A673 (cell line): ENCODE results near the gene PCED1B. TPM values are rescaled to one million over a fixed set of nuclear protein-coding genes. Genes with fewer than 3 reads are reported as not detected.

Experiments used
- BruUV-seq: library from RNA; stranded (reverse); fragments of 400-500 nt; replicated peaks from 2 replicates; lab custom pipeline; 2021; lab: Mats Ljungman, UMichigan
- CTCF ChIA-PET: fragments of 300-600 bp; sonication (Branson Sonifier 250); formaldehyde crosslinking; loops from one replicate; lab custom pipeline; 2022; ENCODE audit warnings: antibody characterized with exemption; lab: Charles Lee
- POLR2A ChIA-PET: fragments of 300-600 bp; sonication (Branson Sonifier 250); formaldehyde crosslinking; loops from one replicate; lab custom pipeline; 2022; ENCODE audit warnings: antibody characterized with exemption; ENCODE audit not compliant: low non-redundant PET; lab: Charles Lee
- DNase-seq: peaks from one replicate; pipeline ENCODE4 v3.0.0-alpha.2; 2015; ENCODE audit warnings: low spot score
- H3K27ac ChIP-seq: fragments of 200-600 bp; sonication (generic); 2 replicates; pipeline ENCODE4 v1.5.1; 2016; ENCODE audit warnings: mixed run types, low read depth, mild to moderate bottlenecking, mixed read lengths, antibody characterized with exemption, low read length; ENCODE audit not compliant: poor library complexity, severe bottlenecking
- H3K27me3 ChIP-seq: fragments of 200-600 bp; sonication (generic); replicated peaks from 2 replicates; pipeline ENCODE4 v1.6.1; 2017; ENCODE audit warnings: mixed run types, low read depth, mild to moderate bottlenecking, mixed read lengths, antibody characterized with exemption, low read length; ENCODE audit not compliant: insufficient read depth, poor library complexity
- H3K36me3 ChIP-seq: fragments of 200-600 bp; sonication (generic); 2 replicates; pipeline ENCODE4 v1.6.1; 2016; ENCODE audit warnings: mixed run types, mild to moderate bottlenecking, mixed read lengths, antibody characterized with exemption, low read length; ENCODE audit not compliant: insufficient read depth, poor library complexity, severe bottlenecking
- H3K4me1 ChIP-seq: fragments of 200-600 bp; sonication (generic); 2 replicates; pipeline ENCODE4 v1.6.1; 2017; ENCODE audit warnings: mixed run types, mild to moderate bottlenecking, mixed read lengths, antibody characterized with exemption, low read length; ENCODE audit not compliant: insufficient read depth, poor library complexity, severe bottlenecking
- H3K4me3 ChIP-seq: fragments of 200-600 bp; sonication (generic); 2 replicates; pipeline ENCODE4 v1.5.1; 2016; ENCODE audit warnings: low read depth, mixed run types, mild to moderate bottlenecking, mixed read lengths, low read length; ENCODE audit not compliant: poor library complexity, severe bottlenecking
- H3K9me3 ChIP-seq: fragments of 200-600 bp; sonication (generic); 2 replicates; pipeline ENCODE4 v1.6.1; 2016; ENCODE audit warnings: mixed run types, low read depth, mild to moderate bottlenecking, mixed read lengths, antibody characterized with exemption, low read length; ENCODE audit not compliant: poor library complexity, severe bottlenecking
- CTCF ChIP-seq: fragments of 300-800, 200-600 bp; sonication (generic); conservative IDR thresholded peaks from 2 replicates; pipeline ENCODE4 v1.5.1; 2017; ENCODE audit warnings: low read depth, mild to moderate bottlenecking, antibody characterized with exemption, low read length, moderate library complexity, mixed read lengths
- EZH2 ChIP-seq: fragments of 200-600 bp; sonication (generic); IDR thresholded peaks from 2 replicates; pipeline ENCODE4 v1.6.1; 2017; ENCODE audit warnings: borderline replicate concordance, low read depth, mild to moderate bottlenecking, mixed read lengths, antibody characterized with exemption, low read length; ENCODE audit not compliant: poor library complexity, severe bottlenecking
- intact Hi-C: fragments of 100-400 bp; cut with micrococcal nuclease; formaldehyde crosslinking; loops from one replicate; pipeline ENCODE4 v1.10.0; 2022; ENCODE audit not compliant: unreplicated experiment
- total RNA-seq: library from RNA; stranded (reverse); gene quantifications from 2 replicates; pipeline ENCODE4 v1.2.3, GENCODE V29; 2021

The PCED1B gene
- total RNA-seq, 1 experiment from 2014 or later = 3.1 TPM

GRCh38 chr12:47186246-47186645 is 106.8 kb downstream of the PCED1B start:
- no peaks in the 10 kb centered on the region for H3K36me3 ChIP-seq
- CTCF ChIA-PET = interaction anchor here (0.6 kb wide), 1 partner anchor 39 kb away, joined by 10 read pairs; no protein-coding TSS in a partner anchor
- intact Hi-C loops = no loop called here
- H3K4me3 ChIP-seq = no peak overlapping the region
- H3K27ac ChIP-seq = no peak overlapping the region
- H3K9me3 ChIP-seq = no peaks in the 10 kb centered on the region
- no peaks in the 10 kb centered on the region for H3K4me1 ChIP-seq
- H3K27me3 ChIP-seq = no peaks in the 10 kb centered on the region
- DNase-seq = no peak
- no peak for TF ChIP-seq EZH2
- TF ChIP-seq CTCF = no peak
- POLR2A ChIA-PET = no interaction called here
- BruUV-seq = no TSS peak

DNA sequence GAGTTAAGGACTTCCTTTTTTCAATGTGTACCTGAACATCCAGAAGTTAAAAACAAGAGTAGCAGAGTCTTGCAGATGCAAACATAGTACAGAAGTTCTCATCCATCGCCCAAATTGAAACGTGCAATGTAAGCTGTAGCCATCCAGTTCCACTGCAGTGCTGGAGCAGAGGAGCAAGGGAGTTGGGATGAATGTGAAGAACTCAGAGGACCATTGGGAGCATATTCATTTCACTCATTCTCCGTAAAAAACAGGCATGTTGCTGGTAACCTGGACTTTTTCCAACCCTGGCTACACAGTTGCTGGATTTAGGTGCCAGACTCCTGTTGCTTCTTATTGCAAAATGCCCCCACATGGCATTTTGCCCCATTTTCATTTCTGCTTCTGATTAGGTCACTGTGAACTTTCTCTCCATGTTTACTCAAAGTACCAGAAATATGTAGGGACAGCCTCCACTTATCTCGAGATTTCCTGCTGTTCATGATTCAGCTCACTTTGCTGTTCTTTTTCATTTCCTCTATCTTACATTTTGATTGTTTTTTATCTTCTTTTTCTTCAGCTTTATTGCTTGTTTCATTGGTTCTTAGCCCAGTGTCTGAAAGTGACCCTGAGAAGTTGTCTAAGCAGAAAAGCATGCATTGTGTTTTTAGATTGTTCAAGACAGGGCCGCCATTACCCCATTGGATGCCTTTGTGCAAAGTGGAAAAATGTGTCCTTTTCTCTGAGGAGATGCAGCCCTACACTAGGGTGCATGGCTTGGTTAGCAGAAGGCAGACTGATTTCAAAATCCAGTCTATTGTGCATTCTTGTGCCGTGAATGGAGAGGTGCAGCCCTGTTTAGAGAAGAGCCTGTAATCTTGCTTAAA is 109.4 kb downstream of the PCED1B start:
- Histone ChIP-seq H3K4me1 (peaks cover 5% of the 10 kb centered on the region), H3K9me3 (no peaks in the 10 kb centered on the region), H3K27ac (no peak overlapping the region), H3K36me3 (no peaks in the 10 kb centered on the region), H3K27me3 (no peaks in the 10 kb centered on the region), H3K4me3 (no peak overlapping the region)
- CTCF ChIA-PET = no interaction called here
- TF ChIP-seq CTCF (no peak), EZH2 (no peak)
- no peak for DNase-seq
- intact Hi-C loops = no loop called here
- POLR2A ChIA-PET = no interaction called here
- no TSS peak for BruUV-seq

DNA sequence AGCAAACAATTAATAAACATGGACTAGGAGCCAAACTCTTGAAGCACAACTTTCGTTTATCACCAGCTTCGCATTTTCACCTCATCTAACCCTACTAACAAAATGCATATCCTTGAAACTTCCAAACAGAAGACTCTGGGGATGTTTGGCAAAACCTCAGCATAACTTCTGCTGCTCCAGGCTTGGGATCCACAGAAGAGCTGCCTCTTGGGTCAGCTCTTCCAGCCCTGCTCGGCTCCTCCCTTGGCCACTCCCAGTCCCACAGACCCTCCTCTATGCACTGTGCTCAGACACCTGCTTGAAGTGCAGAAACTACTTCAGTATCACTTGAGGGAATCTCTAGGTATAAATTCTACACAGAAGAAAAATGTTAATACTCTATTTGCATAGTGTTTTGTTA is 110.3 kb downstream of the PCED1B start:
- H3K4me1 ChIP-seq = peaks cover 6% of the 10 kb centered on the region
- no peaks in the 10 kb centered on the region for H3K9me3 ChIP-seq
- ChIA-PET POLR2A (no interaction called here), CTCF (no interaction called here)
- DNase-seq = no peak
- no peak overlapping the region for H3K4me3 ChIP-seq
- no peaks in the 10 kb centered on the region for H3K36me3 ChIP-seq
- TF ChIP-seq CTCF = no peak
- TF ChIP-seq EZH2 = no peak
- intact Hi-C loops = no loop called here
- no TSS peak for BruUV-seq
- no peak overlapping the region for H3K27ac ChIP-seq
- H3K27me3 ChIP-seq = no peaks in the 10 kb centered on the region
